K562 (cell line): ENCODE results near the gene SRGAP3. TPM values are rescaled to one million over a fixed set of nuclear protein-coding genes. Genes with fewer than 3 reads are reported as not detected.

Experiments
- ARID1B ChIP-seq: fragments of 450-650 bp; IDR thresholded peaks from 2 replicates; pipeline ENCODE4 v1.6.1; 2016; ENCODE audit warnings: antibody characterized with exemption, mild to moderate bottlenecking, inconsistent platforms
- ELK1 ChIP-seq: sonication (generic); formaldehyde crosslinking; IDR thresholded peaks from 2 replicates; pipeline ENCODE4 v1.8.1; 2022; ENCODE audit warnings: missing genetic modification reagents
- REST ChIP-seq, 2 experiments: fragments of 450-650 bp; formaldehyde crosslinking in 1 of 2; IDR thresholded peaks; 2 replicates each; pipeline versions ENCODE4 v1.4.0 to v1.6.1; 2014 to 2020; ENCODE audit warnings: mild to moderate bottlenecking in 2 of 2, borderline replicate concordance in 1 of 2, low read depth in 1 of 2
- SFPQ ChIP-seq: fragments of 200-400 bp; formaldehyde crosslinking; IDR thresholded peaks from 2 replicates; pipeline ENCODE4 v1.6.1; 2017; ENCODE audit warnings: mild to moderate bottlenecking, low read depth, low read length, moderate library complexity
- ZBTB5 ChIP-seq: fragments of 450-650 bp; IDR thresholded peaks from 2 replicates; pipeline ENCODE4 v1.6.1; 2017; ENCODE audit warnings: antibody characterized with exemption
- ZSCAN32 ChIP-seq: fragments of 450-650 bp; formaldehyde crosslinking; IDR thresholded peaks from 2 replicates; pipeline ENCODE4 v1.4.0; 2020; ENCODE audit warnings: mild to moderate bottlenecking, moderate library complexity
- polyA plus RNA-seq, 8 experiments: library from polyadenylated mRNA; depleted of rRNA in 4 of 8; stranded (reverse) in 5 of 8; unstranded in 3 of 8; fragments of >200 nt; fragmentation: Nextera tagmentation in 2 of 8; fragmentation: Illumina TruSeq in 1 of 8; extraction: Ambion mirVana in 2 of 8; extraction: Trizol in 1 of 8; gene quantifications; 2 replicates each; pipeline versions ENCODE4 v1.2.1 to v1.2.3, GENCODE V29; 2011 to 2014; ENCODE audit warnings: inconsistent platforms in 1 of 8, missing spikeins in 1 of 8
- total RNA-seq, 7 experiments: library from RNA; depleted of rRNA in 6 of 7; stranded (reverse); fragments of >200 nt in 6 of 7; fragmentation: Illumina TruSeq in 2 of 7; extraction: Trizol in 2 of 7; gene quantifications; 2 replicates each; pipeline versions ENCODE4 v1.2.1 to v1.2.3, GENCODE V29; 2011 to 2021; ENCODE audit warnings: low replicate concordance in 1 of 7

SRGAP3 gene
- total and polyA plus RNA-seq, 9 of the 15 experiments (the other 6 are each of a cell fraction or from before 2014, with no cell fraction given) = 0.11 to 0.85 (median 0.35) TPM; not detected in 2

GRCh38 chr3:9185046-9185445 lies 64.4 kb downstream of the SRGAP3 start (continued):
- TF ChIP-seq REST (IDR thresholded peaks at IDR 0.05; ENCODE audit: borderline replicate concordance) = no peak
- no peak for TF ChIP-seq REST (CRISPR knock-in tag; IDR thresholded peaks at IDR 0.05; ENCODE audit: low read depth)
- TF ChIP-seq SFPQ = no peak
- TF ChIP-seq ELK1 = no peak
- TF ChIP-seq ARID1B = no peak
- TF ChIP-seq ZBTB5 = no peak
- TF ChIP-seq ZSCAN32 = no peak
